Stimulated activated CD4-positive, alpha-beta T cell treated with anti-CD3 and anti-CD28 coated beads, Interleukin-1b, Interleukin-23, amount 100 ng/mL, for 4 hours (primary cell): ENCODE results near the gene GAS2L2.

Experiments
- DNase-seq, 2 donors: peaks; one replicate each; pipeline ENCODE4 v3.0.0-alpha.2; 2020; ENCODE audit warnings: low read depth in 2 of 2

Gene GAS2L2

DNA sequence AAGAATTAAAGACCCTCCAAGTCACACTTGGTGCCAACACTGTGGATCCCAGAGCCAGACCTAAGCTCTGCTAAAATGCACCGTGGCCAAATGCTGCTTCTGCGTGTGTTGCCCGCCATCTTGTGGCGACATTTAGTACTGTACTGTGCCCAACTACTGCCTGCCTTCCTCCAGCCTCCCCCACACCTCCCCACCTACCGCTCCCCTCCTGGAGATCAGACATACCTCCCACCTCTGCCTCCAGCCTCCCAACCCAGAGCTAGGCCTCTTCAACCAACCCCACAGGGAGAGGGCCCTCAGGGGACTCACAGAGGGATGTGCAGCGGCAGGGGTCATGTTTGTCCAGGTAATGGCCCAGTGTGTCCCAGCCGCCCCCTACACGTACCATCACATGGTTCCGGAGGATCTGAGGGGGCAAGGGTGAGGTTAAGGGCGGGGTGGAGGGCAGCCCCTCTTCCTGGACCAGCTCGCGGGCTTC is 5.5 kb downstream of the GAS2L2 start:
- DNase-seq, result peak; percentile 66 to 80

DNA sequence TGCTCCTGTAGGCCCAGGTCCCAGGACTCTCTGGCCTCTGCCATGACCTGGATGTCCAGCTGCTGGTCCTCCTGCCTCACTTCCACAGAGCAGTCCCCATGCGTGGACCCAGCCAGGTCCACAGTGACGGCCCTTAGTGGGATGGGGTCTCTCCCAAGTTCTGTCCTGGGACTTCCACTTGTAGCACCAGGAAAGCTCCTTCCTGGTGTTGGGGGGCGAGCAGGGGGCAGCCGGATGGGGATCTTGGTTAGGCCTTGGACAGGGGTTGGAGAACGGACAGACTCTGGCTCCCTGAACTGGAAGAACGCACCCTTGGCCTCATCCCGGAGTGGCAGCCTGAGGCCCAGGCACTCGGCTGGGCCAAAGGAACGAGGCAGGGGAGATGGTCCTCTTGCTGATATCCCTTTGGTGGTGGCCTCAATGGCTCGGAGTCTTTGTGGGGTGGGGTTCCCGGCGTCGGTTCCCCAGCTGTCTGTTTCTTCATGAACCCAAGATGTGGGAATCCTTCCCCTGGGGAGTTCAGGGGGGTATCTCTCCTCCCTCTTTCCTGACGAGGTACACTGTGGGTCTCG is 7.2 kb downstream of the GAS2L2 start:
- no peak for DNase-seq

DNA sequence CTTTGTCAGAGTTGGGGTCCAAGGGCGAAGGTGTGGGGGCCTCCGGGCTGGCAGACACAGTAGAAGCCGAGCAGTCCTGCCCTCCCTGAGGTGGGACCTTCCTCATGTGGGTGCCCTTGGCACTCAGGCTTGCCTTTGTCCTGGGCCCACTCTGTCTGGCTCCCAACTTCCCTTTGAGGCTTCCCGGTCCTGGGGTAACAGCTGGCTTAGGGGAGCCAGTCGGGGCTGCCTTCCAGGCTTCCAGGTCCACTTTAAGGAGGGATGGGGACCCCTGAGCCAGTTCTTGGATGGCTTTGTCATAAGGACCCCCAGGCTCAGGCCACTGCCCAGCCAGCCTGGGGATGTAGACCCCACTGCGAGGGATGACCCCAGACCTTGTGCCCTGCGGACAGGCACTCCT is 7.8 kb downstream of the GAS2L2 start:
- DNase-seq, result no peak

DNA sequence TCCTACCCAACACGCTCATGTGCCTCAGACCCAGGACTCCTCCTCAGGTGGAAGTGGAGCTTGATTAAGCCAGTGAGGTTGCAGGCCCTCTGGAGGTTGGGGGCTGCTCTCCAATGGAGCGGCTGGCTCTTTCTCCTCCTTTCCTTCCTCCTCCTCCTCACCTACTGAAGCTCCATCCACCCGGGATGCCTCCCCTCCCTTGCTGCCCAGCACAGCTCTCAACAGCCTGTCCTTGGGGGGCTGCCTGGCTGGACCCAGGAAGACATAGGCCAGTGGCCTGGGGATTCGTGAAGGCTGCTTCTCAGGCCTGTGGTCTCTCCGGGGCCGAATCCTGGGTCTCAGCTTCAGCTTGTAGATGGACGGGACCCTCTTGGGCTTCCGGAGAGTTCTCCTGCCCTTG is 8.2 kb downstream of the GAS2L2 start:
- no peak for DNase-seq

DNA sequence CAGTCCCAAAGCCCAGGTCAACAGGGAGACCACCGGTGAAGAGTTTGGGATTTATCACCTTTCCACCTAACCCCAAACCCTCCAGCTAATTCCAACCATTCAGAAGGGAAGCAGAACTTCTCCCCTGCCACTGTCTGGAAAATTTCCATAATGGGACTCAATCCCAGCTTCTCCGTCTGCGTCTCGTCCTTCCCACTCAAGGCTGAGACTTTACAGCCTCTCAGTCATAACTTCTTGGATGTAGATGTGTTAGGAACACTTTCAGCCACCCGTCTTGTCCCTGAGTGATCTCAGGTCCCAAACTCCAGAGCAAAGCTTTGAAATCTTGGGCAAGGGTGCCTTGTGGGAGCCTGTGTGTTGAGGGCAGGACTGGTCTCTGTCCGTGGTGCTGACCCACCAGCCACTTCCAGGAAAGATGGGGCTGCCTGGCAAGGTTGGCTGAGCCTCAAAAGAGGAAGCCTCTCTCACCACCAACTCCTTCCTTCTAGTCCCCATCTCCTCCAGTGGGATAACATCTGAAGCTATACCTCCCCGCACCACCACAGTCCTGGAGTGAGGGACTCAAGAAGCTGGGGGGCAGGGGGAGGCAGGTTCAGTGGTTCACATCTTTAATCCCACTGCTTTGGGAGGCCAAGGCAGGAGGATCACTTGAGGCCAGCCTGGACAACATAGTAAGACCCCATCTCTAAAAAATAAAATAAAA is 9.3 kb downstream of the GAS2L2 start:
- no peak for DNase-seq

DNA sequence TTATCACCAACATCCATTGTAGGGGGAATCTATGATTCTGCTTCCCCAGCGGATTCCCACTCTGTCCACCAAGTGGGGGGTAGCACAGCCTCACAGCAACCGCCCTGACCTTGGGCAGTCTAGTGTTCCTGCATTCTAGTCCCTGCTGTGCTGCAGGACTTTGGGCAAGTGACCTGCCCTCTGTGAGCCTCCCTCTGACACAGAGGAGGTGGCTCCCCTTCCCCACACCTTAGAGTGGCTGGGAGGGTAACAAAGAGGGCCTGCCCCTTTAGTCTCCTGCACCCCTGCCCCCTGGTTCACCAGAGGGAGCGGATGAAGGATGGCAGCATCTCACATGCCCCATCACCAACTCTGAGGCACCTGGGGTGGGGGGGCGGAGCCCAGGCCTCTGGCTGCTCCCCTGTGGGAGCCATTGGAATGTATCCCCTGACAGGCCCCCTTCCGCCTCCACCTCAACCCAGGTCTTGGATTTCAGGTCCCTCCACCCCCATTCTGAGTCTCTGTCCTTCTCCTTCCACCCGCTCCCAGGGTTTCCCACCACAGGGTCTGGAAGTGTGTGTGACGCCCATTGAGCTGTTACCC is 10.1 kb downstream of the GAS2L2 start:
- DNase-seq, result no peak

DNA sequence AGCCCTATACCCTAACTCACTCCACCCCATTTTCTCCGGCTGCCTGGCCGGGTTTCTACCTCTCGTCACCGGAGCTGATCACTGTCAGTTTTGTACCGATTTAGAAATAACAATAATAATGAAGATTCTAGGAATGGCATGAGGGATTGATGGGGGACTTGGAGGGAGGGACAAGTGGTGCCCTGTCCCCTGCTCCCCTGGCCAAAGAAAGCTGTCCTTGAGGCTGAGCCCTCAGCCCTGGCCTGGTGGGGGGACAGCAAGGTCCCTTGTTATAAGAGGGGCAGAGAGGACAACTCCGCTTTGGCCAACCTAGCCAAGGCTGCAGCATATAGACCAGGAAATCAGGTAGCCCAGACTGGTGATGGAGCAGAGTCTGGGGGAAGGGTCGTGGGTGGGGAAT is 10.5 kb downstream of the GAS2L2 start:
- no peak for DNase-seq

DNA sequence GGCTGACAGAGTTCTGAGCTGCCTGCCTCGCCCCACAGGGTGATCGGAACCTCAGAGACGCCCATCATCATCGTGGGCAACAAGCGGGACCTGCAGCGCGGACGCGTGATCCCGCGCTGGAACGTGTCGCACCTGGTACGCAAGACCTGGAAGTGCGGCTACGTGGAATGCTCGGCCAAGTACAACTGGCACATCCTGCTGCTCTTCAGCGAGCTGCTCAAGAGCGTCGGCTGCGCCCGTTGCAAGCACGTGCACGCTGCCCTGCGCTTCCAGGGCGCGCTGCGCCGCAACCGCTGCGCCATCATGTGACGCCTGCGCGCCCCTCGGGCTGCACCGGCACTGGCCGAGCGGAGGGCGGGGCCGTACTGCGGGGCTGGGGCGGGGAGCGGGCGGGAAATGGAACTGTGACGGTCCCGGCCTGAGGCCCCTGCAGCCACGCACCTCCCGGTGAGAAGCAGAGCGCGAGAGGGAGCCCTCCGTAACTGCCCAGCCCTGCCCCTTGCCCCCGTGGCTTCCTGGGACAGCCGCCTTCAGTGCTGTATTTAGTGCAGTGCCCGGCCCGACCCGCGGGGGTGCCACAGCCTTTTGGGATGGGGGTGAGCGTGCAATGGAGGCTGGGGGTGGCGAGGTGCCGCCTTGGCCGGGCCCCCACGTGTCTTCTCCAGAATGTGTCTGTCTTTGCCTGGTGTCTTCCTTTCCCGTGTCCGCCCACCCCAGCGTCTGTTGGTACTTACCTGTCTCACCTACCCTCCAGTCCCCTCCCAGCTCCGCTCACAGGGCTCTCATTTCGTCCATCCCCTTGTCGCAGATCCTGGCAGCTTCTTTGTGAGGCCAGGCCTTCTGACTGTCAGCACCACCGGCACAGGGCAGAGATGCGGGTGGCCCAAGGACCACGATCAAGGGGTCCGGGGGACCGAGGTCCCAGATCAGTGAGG is 11.8 kb downstream of the GAS2L2 start:
- DNase-seq, result no peak

DNA sequence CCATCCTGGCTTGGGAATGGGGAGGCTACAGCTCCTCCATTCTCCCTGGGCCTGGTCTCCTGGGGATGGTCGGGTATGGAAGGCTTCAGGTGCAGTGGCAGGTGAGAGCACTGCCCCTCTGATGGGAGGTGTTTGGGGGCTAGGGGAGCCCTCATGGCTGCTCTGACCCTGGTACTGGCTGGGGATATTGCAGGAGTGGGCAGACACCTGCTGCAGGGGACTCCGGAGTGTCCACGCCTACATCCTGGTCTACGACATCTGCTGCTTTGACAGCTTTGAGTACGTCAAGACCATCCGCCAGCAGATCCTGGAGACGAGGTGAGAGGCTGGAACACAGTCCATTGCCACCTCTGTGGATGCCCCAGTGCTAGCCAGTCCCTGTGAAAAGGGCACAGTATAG is 12.8 kb downstream of the GAS2L2 start:
- DNase-seq, result no peak

DNA sequence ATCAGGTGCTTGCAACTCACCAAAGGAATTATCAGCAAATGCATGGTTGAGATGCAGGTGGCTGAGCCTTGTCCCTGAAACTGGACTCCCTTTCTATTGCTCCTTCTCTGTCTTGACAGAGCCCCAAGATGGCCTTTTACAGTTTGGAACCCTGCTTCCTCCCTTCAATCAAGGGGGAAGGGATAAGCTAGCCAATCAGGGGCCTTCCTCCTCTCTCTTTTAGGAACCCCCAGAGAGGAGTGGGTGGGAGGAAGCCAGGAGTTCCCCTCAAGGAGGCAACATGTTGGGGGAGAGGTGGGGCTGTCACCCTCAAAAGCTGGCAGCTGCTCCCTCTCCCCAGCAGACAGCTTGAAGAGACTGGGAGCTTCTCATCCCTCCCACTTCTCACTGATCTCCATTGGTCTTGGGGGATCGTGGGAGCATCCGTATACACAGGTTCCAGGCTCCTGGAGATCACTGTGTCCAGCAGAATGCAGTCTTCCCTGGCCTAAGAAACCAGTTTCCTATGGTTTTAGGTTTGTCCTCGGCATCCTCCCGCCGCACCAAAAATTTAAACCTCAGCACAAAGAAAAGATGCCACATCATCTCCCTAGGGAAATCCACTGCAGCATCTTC is 14.4 kb downstream of the GAS2L2 start:
- no peak for DNase-seq

DNA sequence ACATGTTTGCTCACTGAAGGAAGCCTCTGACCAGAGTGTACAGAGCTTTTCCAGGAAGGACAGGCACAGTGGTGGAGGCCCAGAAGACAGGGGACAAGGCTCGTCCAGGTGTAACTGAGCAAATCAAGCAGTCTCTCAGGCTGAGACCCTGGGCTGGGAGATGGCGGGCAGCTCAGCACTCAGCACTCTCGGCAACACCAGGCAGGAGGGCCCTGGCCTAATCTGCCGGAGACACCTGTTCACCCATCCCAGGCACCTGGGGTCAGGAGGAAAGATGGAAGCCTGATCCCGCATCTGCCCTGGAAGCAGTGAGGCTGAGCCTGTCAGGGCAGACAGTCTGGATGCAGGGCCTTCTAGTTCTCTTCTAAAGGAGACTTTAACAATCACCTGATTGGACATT is 16.8 kb downstream of the GAS2L2 start:
- no peak for DNase-seq

DNA sequence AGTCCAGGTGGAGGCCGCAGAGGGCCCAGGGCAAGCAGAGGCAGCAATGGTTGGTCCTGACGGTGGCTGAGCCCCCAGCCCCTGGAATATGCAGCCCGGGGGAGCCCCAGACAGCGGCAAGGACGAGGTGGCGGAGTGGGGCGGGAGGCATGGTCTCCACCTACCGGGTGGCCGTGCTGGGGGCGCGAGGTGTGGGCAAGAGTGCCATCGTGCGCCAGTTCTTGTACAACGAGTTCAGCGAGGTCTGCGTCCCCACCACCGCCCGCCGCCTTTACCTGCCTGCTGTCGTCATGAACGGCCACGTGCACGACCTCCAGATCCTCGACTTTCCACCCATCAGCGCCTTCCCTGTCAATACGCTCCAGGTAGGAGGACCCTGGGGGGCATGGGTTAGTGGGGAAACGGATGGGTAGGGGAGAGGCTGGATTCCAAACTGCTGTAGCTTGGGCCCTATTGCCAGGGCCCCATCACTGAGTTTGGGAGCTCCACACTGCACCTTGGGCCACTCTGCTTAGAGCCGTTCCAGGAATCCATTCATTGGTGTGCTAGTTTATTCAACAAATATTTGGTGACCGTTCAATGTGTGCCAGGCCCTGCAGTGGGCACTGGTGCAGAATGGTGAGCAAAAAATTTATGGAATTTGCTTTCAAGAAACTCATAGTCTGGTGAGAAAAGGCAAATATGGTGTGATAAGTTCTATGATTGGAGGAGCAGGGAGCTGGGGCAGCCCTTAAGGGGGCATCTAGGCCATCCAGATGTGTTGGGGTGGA is 17.8 kb downstream of the GAS2L2 start:
- DNase-seq, result no peak

DNA sequence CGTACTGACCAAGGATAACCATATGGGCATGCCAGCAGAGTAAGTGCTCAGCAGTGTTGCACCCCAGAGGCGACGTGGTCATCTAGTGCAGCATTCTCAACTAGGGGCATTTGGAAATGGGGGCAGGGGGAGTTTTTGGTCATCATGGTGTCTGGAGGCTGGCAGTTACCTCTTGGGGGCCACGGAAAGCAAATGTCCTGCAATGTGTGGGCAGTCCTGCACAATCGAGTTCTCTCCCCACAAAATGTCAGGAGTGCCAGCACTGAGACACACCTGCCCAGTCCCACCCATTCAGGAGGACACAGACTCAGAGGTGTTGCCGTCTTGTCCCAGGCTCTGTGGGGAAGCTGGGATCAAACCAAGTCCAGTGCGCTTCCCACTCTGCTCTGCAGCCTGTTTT is 18.6 kb downstream of the GAS2L2 start:
- DNase-seq, result no peak

DNA sequence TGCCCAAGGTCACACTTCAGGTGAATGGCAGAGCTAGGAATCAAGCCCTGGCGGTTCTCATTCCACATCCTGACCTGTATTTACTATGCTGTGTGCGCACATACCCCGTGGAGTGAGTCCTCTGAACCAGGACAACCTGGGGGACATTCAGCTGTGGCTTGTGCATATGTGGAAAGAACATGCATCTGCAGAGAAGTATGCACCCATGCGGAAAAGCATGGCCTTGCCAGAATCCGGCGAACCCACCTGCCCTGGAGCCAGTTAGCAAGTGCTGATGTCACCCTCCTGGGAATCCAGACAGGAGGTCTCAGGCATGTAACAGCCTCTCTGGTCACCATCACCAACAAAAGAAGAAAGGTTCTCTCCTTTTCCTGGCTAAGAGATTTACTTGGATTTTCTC is 19.7 kb downstream of the GAS2L2 start:
- no peak for DNase-seq

DNA sequence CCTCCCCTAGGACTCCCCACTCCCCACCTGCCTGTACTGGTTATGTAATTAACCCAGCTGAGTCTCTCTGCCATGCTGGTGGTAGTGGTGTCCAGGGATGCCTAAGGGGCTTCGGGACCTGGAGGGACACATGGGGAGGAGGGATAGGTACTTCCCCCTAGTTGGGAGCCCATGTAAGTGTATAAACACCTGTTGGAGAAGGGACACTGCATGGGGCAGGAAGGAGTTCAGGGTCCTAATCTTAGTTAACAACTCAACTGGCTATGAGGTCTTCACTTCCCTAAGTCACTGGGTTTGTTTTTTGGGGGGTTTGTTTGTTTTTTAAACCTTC is 20.3 kb downstream of the GAS2L2 start:
- no peak for DNase-seq

DNA sequence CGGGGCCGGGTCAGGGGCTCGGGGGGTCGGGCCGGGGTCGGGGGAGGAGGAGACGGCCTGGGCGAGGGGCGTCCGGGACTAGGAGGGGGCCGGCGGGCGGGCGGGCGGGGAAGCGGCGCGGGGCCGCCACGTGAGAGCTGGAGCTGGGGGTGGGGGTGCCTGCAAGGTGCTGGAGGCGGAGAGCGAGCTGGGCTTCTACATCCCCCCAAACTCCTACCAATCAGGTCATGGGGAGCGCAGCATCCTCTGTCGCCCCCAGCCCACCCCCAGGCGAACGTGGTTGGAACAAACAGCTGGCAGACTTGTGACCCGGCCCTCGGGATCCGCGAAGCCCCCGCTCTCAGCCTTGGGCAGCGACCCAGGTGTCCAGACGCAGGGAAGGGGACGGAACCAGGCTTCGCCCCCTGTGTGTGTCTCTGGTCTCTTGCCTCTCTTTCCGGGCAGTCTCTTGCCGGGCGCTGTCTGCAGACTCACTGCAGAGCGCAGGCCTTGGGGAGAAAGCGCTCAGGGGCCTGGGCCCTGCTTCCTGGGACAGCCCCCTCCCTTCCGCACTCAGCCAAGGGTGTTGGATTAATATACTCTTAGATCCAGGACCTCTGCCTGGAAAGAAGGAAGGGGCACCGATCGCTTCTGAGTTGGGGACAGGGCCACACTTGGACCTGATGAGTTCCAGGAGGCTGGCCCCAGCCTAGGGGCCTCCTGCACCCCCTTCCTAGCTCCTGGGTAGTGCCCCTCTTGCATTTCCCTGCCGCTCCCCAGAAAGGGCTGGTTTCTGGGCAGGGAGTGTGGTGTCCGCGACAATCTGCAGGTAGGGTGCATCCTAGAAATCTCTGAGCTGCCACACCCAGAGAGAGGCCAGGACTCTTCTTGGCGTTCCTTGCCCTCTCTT is 20.9 kb downstream of the GAS2L2 start:
- DNase-seq, result no peak

DNA sequence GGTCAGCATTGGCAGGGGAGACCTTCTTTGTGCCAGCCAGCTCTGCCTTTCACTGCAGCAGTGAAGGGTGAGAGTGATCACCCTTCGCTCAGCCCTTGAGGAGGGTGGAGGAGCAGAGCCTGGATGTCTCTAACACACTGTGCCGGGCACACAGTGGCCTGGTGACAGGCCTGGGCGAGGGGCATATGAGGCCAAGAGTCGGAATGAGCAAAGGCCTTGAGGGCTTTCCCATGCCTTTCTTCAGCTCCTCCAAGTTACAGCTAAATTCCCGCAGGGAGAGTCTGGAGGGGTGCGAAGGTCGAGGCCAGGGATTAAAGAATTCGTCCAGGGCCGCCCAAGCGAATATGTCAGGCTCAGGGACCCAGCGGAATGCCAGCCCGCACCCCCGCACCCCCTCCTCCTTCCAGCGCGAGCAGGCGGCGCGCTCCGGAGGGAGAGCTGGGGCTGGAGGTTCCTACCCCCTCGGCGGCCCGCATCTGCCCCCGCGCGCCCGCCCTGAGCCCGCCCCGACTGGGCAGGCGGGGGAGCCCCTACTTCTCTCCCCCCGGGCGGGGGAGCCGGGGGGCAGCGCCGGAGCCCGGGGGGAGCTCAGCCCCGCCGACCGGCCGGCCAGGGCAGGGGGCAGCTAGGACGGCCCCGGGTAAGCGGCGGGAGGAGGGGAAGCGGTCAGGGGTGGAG is 21.7 kb downstream of the GAS2L2 start, which contains the start of gene RASL10B:
Gene RASL10B (plus strand): TSS at position 401 of the 678 bp plus-strand sequence. CDS start 3,546 bp downstream, outside the sequence.
- peak; percentile 49 to 53 for DNase-seq

DNA sequence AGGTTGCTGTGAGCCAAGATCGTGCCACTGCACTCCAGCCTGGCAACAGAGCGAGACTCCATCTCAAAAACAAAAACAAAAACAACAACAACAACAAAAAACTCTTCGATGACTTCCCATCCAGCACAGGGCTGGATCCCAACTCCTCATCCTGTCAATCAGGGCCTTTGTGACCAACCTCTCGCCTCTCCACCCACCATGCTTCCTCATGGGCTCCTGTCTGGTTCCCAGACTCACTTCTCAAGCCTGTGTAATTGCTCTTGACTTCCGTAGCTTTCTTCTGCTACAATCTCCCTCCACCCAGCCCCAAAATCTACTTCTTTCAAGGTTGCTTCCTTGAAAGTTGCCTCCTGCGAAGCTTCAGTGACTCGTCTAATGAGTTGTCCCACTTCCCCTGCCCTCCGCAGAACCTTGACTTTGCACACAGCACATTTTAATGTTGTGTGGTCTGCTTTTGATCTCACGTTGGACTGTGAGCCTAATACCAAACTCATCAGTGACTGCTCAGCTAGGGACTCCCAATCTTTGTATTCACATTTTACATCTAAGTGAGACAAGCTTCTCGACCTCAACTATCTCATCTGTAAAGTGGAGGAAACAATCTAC is 22.5 kb downstream of the GAS2L2 start:
- DNase-seq, result no peak

DNA sequence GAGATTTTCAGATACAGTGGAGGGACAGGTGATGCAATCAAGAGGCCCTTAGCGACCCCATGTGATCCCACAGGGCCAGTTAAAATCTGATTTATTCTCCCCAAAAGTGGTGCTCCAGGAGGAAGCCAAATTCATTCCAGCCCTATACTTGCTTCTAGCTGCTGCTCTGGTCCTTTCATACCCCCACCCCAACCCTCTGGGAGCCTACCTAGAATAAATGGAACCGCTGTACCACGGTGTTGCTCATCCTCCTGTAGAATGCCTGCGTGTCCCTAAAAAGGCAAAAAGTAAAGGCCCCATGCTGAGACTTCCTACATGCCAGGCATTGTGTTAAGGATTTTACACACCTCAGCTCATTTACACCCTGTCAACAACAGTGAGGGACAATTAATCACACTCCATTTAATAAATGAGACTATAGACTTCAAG is 23.6 kb downstream of the GAS2L2 start:
- no peak for DNase-seq
